ENCODE data around the gene CREB1. TPM values are rescaled to one million over a fixed set of nuclear protein-coding genes. Genes with fewer than 3 reads are reported as not detected.

The CREB1 gene
- total RNA-seq (10 to 100 TPM; 43.4 to 59.3 (median 49.3) TPM), polyA plus RNA-seq (6.2 TPM)
- long read RNA-seq, donor 1, full-length matches to known transcripts: 53 of 78 reads
- long read RNA-seq, donor 1, partial matches to known transcripts: 14 of 78 reads
- long read RNA-seq, donor 1, other reads (novel, unspliced or antisense): 11 of 78 reads
- long read RNA-seq, donor 2, full-length matches to known transcripts: 16 of 24 reads
- long read RNA-seq, donor 2, partial matches to known transcripts: 3 of 24 reads
- long read RNA-seq, donor 2, other reads (novel, unspliced or antisense): 5 of 24 reads
- long read RNA-seq, donor 3, full-length matches to known transcripts: 116 of 158 reads
- long read RNA-seq, donor 3, partial matches to known transcripts: 11 of 158 reads
- long read RNA-seq, donor 3, other reads (novel, unspliced or antisense): 31 of 158 reads
- long read RNA-seq, donor 4, full-length matches to known transcripts: 7 of 14 reads
- long read RNA-seq, donor 4, partial matches to known transcripts: 1 of 14 reads
- long read RNA-seq, donor 4, other reads (novel, unspliced or antisense): 6 of 14 reads

DNA sequence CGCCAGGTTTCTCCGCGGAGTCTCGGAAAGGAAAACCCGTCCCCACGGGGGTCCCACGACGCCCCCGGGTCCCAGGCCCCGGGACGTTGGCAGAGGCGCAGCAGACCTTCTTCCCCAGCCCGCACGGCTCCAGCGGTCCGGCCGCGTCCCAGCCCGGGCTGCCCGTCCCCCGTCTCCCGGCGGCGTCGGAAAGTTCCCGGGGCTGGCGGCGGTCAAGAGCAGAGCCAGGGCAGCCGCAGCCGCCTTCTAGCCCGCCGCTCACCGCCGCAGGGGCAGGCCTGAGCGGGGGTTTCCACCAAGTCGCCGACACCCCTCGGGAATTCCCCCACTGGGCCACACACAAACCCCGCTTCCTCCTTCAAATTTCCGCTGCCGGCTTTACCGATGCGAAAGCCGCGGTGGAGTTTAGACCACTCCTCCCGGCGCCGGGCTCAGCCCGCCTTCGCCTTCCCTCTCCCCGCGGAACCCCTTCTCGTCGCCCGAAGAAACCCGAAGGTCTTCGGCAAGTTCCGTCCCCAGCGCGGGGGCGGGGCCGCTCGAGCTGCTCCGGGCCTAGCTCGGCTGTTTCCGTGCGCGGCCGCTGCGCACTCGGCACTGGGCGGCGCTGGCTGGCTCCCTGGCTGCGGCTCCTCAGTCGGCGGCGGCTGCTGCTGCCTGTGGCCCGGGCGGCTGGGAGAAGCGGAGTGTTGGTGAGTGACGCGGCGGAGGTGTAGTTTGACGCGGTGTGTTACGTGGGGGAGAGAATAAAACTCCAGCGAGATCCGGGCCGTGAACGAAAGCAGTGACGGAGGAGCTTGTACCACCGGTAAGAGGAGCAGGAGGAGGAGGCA, at the start of gene CREB1:
Gene CREB1, plus strand, starts transcription at position 633 of the 830 bp plus-strand sequence. CDS start 25,674 bp downstream, outside the sequence.
- peak within 1 kb of the TSS; percentile 98 for H3K27ac ChIP-seq (ENCODE audit: low read length)
- peak within 1 kb of the TSS; percentile 98 for H3K4me3 ChIP-seq (ENCODE audit: low read length)
- H3K27me3 ChIP-seq (ENCODE audit: control insufficient read depth, insufficient read depth): no peaks in the 10 kb centered on the region
- H3K9me3 ChIP-seq (ENCODE audit: control insufficient read depth, low read length): no peaks in the 10 kb centered on the region
- intact Hi-C loops (cut with DNase I): loop anchor here in 2 of 4 donors (2.0 to 5.0 kb wide), 2 partner anchors 93 to 95 kb away; partner anchors contain the start of gene METTL21A (in 1 of the 2)
- H3K4me1 ChIP-seq (ENCODE audit: control insufficient read depth, insufficient read depth, low read length): no peaks in the 10 kb centered on the region
- DNase-seq (peak; percentile 98 to 100 (median 100)), ATAC-seq (peak; percentile 98)
- under 1% methylated on average over 92 of the region's 92 CpGs for WGBS

DNA sequence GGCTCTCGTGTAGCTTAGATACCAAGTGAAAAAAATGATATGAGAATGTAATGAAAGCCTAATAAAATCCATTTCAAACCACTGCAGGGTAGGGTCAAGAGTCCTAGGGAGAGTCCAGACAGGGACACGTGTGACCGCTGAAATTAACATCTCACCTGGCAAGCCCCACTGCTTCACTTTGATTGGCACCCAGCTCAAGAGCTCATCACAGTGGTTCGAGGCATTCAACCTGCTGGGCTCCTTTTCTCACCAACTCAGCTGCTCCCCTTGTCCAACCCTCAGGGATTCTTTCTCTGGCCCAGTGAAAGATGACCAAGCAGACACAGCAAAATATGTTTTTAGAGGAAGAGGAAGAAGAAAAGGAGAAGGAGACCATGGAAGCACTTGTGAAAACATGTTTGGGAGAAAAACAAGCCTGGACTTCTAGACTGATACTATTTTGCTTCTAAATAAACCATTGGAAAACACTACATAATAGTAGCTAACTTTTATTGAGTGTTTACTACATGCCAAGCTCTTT, 49.2 kb upstream of the CREB1 start:
- H3K27ac ChIP-seq (ENCODE audit: low read length): no peak overlapping the region
- no peaks in the 10 kb centered on the region for H3K27me3 ChIP-seq (ENCODE audit: control insufficient read depth, insufficient read depth)
- ATAC-seq: no peak
- intact Hi-C loops (cut with DNase I): no loop called here
- no peak for DNase-seq
- H3K9me3 ChIP-seq (ENCODE audit: control insufficient read depth, low read length): no peaks in the 10 kb centered on the region
- H3K4me3 ChIP-seq (ENCODE audit: low read length): no peak overlapping the region
- WGBS: 45% methylated on average over 4 of the region's 4 CpGs
- H3K4me1 ChIP-seq (ENCODE audit: control insufficient read depth, insufficient read depth, low read length): peaks cover 4% of the 10 kb centered on the region

DNA sequence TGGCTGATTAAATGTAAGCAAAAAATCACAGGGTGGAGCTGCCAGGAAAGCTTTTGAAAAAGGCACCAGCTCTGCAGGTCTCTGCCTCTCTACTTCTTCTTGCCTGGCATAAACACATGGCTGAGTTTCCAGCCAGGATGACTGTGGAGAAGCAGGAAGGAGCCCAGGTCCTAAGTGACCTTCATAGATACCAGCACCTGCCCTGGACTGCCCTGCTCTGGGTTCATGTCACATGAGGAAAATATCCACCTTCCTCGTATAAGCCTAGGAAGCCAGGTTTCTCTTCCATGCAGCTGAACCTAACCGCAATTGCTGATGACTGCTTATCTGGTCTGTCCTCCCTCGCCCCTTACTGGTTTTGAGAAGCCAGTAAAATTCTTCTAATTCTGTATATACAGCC, 47.8 kb upstream of the CREB1 start:
- peak overlapping the region; percentile 83 for H3K27ac ChIP-seq (ENCODE audit: low read length)

DNA sequence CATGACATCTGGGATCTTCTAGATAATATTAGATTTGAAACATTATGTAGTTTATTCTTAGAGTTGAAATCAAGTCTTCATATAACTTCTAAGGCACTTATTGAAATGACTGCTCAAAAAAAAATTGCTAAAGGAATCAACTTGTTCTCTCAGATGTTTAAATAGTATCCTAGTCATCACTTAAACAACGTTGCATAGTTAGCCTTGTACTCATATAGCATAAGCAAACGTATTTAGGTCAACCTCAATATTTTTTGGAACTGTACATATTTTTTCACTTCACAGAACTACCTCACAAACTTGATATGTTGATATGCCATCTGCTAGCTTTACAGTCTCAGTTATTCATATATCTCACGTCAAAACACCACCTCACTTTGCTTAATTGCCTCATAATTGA, 47.1 kb upstream of the CREB1 start:
- Histone ChIP-seq H3K4me3 (ENCODE audit: low read length) (no peak overlapping the region), H3K9me3 (ENCODE audit: control insufficient read depth, low read length) (no peaks in the 10 kb centered on the region), H3K4me1 (ENCODE audit: control insufficient read depth, insufficient read depth, low read length) (peaks cover 4% of the 10 kb centered on the region), H3K27me3 (ENCODE audit: control insufficient read depth, insufficient read depth) (no peaks in the 10 kb centered on the region), H3K27ac (ENCODE audit: low read length) (no peak overlapping the region)
- ATAC-seq (no peak), DNase-seq (no peak)
- 71% methylated on average over 3 of the region's 3 CpGs for WGBS
- intact Hi-C loops (cut with DNase I): no loop called here

More for the DNA sequence above, 47.8 kb upstream of the CREB1 start:
- ATAC-seq (peak; percentile 28 to 46), DNase-seq (no peak)
- intact Hi-C loops (cut with DNase I): no loop called here
- Histone ChIP-seq H3K9me3 (ENCODE audit: control insufficient read depth, low read length) (no peaks in the 10 kb centered on the region), H3K4me1 (ENCODE audit: control insufficient read depth, insufficient read depth, low read length) (peaks cover 4% of the 10 kb centered on the region), H3K4me3 (ENCODE audit: low read length) (no peak overlapping the region), H3K27me3 (ENCODE audit: control insufficient read depth, insufficient read depth) (no peaks in the 10 kb centered on the region)
- 42% methylated on average over 3 of the region's 3 CpGs for WGBS

DNA sequence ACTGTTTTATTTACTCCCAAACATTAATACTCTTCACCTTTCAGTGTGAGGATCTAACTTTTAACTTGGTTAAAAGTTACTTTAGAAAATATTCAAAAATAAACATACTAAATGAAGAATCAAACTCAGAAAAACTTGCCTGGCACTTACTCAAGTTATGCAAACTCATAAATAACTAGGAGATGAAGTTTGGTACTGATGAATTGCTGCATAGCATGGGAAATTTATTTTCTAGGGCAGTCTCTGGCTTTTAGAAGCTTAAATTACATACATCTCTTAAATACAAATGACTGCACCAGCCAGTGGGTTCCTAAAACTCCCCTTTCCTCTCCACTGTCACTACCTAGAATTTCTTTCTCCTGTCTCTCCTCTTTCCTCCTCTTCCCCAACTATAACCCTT, 46.7 kb upstream of the CREB1 start:
- H3K4me1 ChIP-seq (ENCODE audit: control insufficient read depth, insufficient read depth, low read length): peaks cover 4% of the 10 kb centered on the region
- no peak for DNase-seq
- no peak for ATAC-seq
- intact Hi-C loops (cut with DNase I): no loop called here
- H3K27me3 ChIP-seq (ENCODE audit: control insufficient read depth, insufficient read depth): no peaks in the 10 kb centered on the region
- H3K4me3 ChIP-seq (ENCODE audit: low read length): no peak overlapping the region
- no peaks in the 10 kb centered on the region for H3K9me3 ChIP-seq (ENCODE audit: control insufficient read depth, low read length)
- no peak overlapping the region for H3K27ac ChIP-seq (ENCODE audit: low read length)

DNA sequence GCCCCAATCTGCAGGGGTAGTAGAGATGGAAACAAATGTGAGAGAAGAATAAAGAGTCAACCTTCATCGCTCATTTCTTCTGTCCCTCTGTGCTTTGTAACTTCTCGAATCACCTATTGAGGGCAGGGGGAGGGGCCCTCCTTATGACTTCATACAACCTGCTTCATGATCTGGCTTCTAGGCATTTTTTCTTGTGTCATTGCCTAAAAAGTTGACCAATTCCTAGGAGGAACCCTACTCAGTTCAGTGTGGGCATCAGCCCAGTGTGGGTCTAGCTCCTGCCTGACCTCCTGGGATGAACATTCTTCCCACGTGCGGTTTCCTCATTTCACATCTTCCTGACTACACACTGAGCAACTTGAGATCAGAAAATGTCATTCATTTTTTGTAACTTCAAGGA, 46.3 kb upstream of the CREB1 start:
- no peaks in the 10 kb centered on the region for H3K9me3 ChIP-seq (ENCODE audit: control insufficient read depth, low read length)
- ATAC-seq: no peak
- intact Hi-C loops (cut with DNase I): no loop called here

DNA sequence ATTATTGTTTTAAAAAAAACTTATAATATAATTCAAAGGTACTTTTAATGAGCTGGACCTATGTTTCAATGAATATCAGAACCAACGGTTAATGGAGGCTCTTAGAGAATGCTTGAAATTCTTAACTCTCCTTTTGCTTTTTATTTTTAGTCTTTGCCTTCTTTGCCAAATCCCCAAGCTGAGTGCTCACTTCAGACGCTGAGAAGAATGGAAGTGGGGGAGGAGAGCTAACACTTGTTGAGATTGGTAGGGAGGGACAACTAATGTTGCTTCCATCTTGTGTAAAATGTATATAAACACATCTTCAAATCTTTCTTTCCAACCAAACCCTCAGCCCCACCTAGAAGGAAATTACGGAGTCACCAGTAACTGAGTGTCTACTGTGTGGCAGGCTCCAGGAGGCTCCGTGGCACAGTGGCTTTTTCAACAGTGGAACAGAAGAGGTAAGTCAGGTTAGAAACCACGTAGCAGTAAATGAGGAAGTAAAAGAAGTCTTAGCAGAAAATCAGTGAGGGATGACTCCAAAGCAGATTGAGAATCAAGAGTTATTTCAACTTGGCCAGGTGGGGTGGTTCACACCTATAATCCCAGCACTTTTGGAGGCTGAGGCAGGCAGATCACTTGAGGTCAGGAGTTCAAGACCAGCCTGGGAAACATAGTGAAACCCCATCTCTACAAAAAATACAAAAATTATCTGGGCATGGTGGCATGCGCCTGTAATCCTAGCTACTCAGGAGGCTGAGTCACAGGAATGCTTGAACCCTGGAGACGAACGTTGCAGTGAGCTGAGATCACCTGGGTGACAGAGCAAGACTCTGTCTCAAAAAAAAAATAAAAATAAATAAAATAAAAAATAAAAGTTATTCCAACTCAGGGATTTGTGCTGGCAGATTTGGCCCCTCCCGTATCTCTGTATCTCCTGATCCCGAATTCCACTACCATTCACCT, 45.0 kb upstream of the CREB1 start:
- H3K27me3 ChIP-seq (ENCODE audit: control insufficient read depth, insufficient read depth): no peaks in the 10 kb centered on the region
- peak overlapping the region; percentile 51 for H3K27ac ChIP-seq (ENCODE audit: low read length)
- DNase-seq: no peak
- WGBS: 73% methylated on average over 10 of the region's 10 CpGs
- ATAC-seq: peak; percentile 44 to 45
- peaks cover 4% of the 10 kb centered on the region for H3K4me1 ChIP-seq (ENCODE audit: control insufficient read depth, insufficient read depth, low read length)
- no peak overlapping the region for H3K4me3 ChIP-seq (ENCODE audit: low read length)
- intact Hi-C loops (cut with DNase I): no loop called here
- H3K9me3 ChIP-seq (ENCODE audit: control insufficient read depth, low read length): no peaks in the 10 kb centered on the region

More for the DNA sequence above, 46.3 kb upstream of the CREB1 start:
- Histone ChIP-seq H3K27me3 (ENCODE audit: control insufficient read depth, insufficient read depth) (no peaks in the 10 kb centered on the region), H3K4me1 (ENCODE audit: control insufficient read depth, insufficient read depth, low read length) (peaks cover 4% of the 10 kb centered on the region), H3K4me3 (ENCODE audit: low read length) (no peak overlapping the region), H3K27ac (ENCODE audit: low read length) (no peak overlapping the region)
- WGBS: 85% methylated on average over 4 of the region's 4 CpGs
- DNase-seq: no peak

DNA sequence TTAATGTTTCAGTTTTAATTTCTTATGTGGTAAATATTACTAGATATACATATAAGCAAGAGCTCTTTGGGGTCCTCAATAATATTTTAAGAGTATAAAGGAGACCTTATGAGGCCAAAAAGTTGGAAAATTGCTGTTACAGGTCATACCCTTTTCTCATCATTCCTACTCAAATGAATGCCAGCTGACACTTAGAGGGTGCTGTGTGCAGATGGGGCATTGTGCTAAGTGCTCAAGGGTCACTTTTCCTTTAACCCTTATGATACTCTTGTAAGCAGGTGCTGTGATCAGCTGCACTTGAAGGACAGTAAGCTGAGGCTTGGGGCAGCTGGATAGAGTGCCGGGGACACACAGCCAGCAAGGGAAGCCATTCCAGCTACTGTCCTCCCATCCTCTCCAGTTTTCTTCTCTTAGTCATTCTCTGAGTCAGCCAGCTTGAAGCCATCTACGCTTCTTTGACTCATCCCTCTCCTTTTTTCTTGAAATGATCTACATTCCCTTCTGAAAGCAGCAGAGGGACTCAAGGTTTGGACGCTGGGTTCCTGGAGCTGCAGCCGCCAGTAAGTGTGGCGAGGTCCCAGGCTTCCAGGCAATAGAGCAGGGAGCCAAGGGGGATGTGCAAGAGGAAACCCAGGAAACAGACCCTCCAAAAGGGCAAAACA, 42.0 kb upstream of the CREB1 start:
- DNase-seq (no peak), ATAC-seq (peak in 1 of 2 donors; percentile 14)
- intact Hi-C loops (cut with DNase I): no loop called here
- WGBS: 72% methylated on average over 5 of the region's 5 CpGs
- H3K27me3 ChIP-seq (ENCODE audit: control insufficient read depth, insufficient read depth): no peaks in the 10 kb centered on the region
- H3K9me3 ChIP-seq (ENCODE audit: control insufficient read depth, low read length): no peaks in the 10 kb centered on the region
- H3K27ac ChIP-seq (ENCODE audit: low read length): no peak overlapping the region
- H3K4me3 ChIP-seq (ENCODE audit: low read length): no peak overlapping the region
- H3K4me1 ChIP-seq (ENCODE audit: control insufficient read depth, insufficient read depth, low read length): peaks cover 2% of the 10 kb centered on the region

DNA sequence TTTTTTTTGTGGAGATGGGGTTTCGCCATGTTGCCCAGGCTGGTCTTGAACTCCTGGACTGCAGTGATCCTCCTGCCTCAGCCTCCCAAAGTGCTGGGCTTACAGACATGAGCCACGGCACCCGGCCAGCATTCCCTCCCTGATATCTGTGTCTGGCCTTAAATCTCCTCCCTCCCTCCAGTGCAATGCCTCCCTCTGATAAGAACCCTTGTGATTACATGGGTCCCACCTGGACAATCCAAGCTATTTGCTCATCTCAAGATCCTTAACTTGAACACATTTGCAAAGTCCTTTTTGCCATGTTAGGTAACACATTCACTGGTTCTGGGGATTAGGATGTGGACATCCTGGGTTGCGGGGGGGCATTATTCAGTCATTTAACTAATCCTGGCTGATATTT, 40.5 kb upstream of the CREB1 start:
- H3K27me3 ChIP-seq (ENCODE audit: control insufficient read depth, insufficient read depth): no peaks in the 10 kb centered on the region
- DNase-seq: no peak
- no peak overlapping the region for H3K27ac ChIP-seq (ENCODE audit: low read length)
- intact Hi-C loops (cut with DNase I): no loop called here
- H3K4me3 ChIP-seq (ENCODE audit: low read length): no peak overlapping the region
- WGBS: 94% methylated on average over 4 of the region's 4 CpGs
- no peaks in the 10 kb centered on the region for H3K4me1 ChIP-seq (ENCODE audit: control insufficient read depth, insufficient read depth, low read length)
- H3K9me3 ChIP-seq (ENCODE audit: control insufficient read depth, low read length): no peaks in the 10 kb centered on the region
- ATAC-seq: no peak

DNA sequence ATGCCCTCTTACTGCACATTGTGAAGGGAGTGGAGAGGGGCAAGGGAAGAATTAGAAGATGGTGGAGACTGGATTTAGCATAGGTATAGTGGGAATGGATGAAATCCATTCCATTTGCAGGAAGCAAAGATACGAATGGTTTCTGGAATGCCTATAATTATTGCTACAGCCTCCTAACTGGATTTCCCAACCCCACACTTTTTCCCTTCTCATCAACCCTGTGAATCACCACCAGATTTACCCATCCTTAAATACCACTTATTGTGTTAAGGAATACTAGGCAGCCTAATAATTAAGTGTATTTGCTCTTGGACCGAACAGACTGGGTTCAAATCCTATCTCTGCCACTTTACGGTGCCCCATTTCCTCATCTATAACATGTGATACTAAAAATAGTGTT, 39.3 kb upstream of the CREB1 start:
- H3K4me1 ChIP-seq (ENCODE audit: control insufficient read depth, insufficient read depth, low read length): no peaks in the 10 kb centered on the region
- ATAC-seq (no peak), DNase-seq (no peak)
- H3K27me3 ChIP-seq (ENCODE audit: control insufficient read depth, insufficient read depth): no peaks in the 10 kb centered on the region
- intact Hi-C loops (cut with DNase I): no loop called here
- no peaks in the 10 kb centered on the region for H3K9me3 ChIP-seq (ENCODE audit: control insufficient read depth, low read length)
- 84% methylated on average over 3 of the region's 3 CpGs for WGBS
- H3K4me3 ChIP-seq (ENCODE audit: low read length): no peak overlapping the region
- H3K27ac ChIP-seq (ENCODE audit: low read length): no peak overlapping the region
